HEK293 (cell line): Measurements from ENCODE around the gene PC.

Source experiments
- CTCF ChIA-PET: fragments of 350-600 bp; formaldehyde crosslinking; extraction: SDS; loops from one replicate; lab custom pipeline; 2021; ENCODE audit warnings: antibody characterized with exemption; lab: Yijun Ruan, JAX
- POLR2A ChIA-PET: fragments of 300-600 bp; formaldehyde crosslinking; extraction: SDS; loops from one replicate; lab custom pipeline; 2020; ENCODE audit warnings: antibody characterized with exemption, inconsistent platforms; lab: Yijun Ruan, JAX
- H3K27ac ChIP-seq: fragments of 200-500 bp; sonication (Bioruptor generic); 2 replicates; pipeline ENCODE4 v1.5.1; 2014; ENCODE audit warnings: low read depth, low read length, control low read depth, inconsistent platforms; ENCODE audit errors: extremely low read depth
- H3K36me3 ChIP-seq, 2 experiments: fragments of 200-500 bp in 1 of 2; sonication (Bioruptor generic) in 1 of 2; 1 replicate in 1 of 2; 2 replicates in 1 of 2; pipeline ENCODE4 v1.5.1; 2014 to 2017; ENCODE audit warnings: inconsistent platforms in 2 of 2, low read length in 2 of 2; ENCODE audit not compliant: control insufficient read depth in 2 of 2, insufficient read depth in 1 of 2
- H3K4me1 ChIP-seq: fragments of 200-500 bp; sonication (Bioruptor generic); 2 replicates; pipeline ENCODE4 v1.5.1; 2014; ENCODE audit warnings: mild to moderate bottlenecking, low read length, inconsistent platforms; ENCODE audit not compliant: control insufficient read depth, insufficient read depth
- H3K4me3 ChIP-seq: 2 replicates; pipeline ENCODE4 v1.5.1; 2011; ENCODE audit warnings: low read depth, mild to moderate bottlenecking, control low read depth, low read length, moderate library complexity
- H3K9me3 ChIP-seq: fragments of 200-500 bp; sonication (Bioruptor generic); 2 replicates; pipeline ENCODE4 v1.5.1; 2014; ENCODE audit warnings: low read depth, low read length, inconsistent platforms; ENCODE audit not compliant: control insufficient read depth, insufficient read depth
- BCL11A ChIP-seq: fragments of 450-650 bp; formaldehyde crosslinking; IDR thresholded peaks from 2 replicates; pipeline ENCODE4 v1.5.1; 2016; ENCODE audit warnings: low read depth, missing biosample characterization, missing genetic modification characterization
- OVOL3 ChIP-seq: fragments of 450-650 bp; formaldehyde crosslinking; IDR thresholded peaks from 2 replicates; pipeline ENCODE4 v1.5.1; 2016; ENCODE audit warnings: missing biosample characterization, missing genetic modification characterization
- PRDM1 ChIP-seq: fragments of 450-650 bp; formaldehyde crosslinking; IDR thresholded peaks from 2 replicates; pipeline ENCODE4; 2016; ENCODE audit warnings: missing biosample characterization, missing genetic modification characterization
- TCF7L2 ChIP-seq: IDR thresholded peaks from 2 replicates; pipeline ENCODE4 v1.6.1; 2011; ENCODE audit warnings: low read depth, mild to moderate bottlenecking, inconsistent platforms, low read length, moderate library complexity, borderline replicate concordance
- YY2 ChIP-seq: fragments of 450-650 bp; formaldehyde crosslinking; IDR thresholded peaks from 2 replicates; pipeline ENCODE4 v1.5.1; 2016; ENCODE audit warnings: missing biosample characterization, missing genetic modification characterization
- ZBTB17 ChIP-seq: fragments of 450-650 bp; formaldehyde crosslinking; IDR thresholded peaks from 2 replicates; pipeline ENCODE4 v1.5.1; 2016; ENCODE audit warnings: missing biosample characterization, missing genetic modification characterization
- ZFHX2 ChIP-seq: fragments of 450-650 bp; formaldehyde crosslinking; conservative IDR thresholded peaks from 2 replicates; pipeline ENCODE4 v1.5.1; 2016; ENCODE audit warnings: missing biosample characterization, missing genetic modification characterization
- ZNF121 ChIP-seq: fragments of 450-650 bp; formaldehyde crosslinking; IDR thresholded peaks from 2 replicates; pipeline ENCODE4 v1.5.1; 2016; ENCODE audit warnings: missing biosample characterization, missing genetic modification characterization
- ZNF146 ChIP-seq: fragments of 450-650 bp; formaldehyde crosslinking; IDR thresholded peaks from 2 replicates; pipeline ENCODE4 v1.5.1; 2016; ENCODE audit warnings: missing biosample characterization, missing genetic modification characterization
- ZNF16 ChIP-seq: fragments of 450-650 bp; formaldehyde crosslinking; IDR thresholded peaks from 2 replicates; pipeline ENCODE4 v1.5.1; 2016; ENCODE audit warnings: low read depth, missing biosample characterization, missing genetic modification characterization
- ZNF211 ChIP-seq: fragments of 450-650 bp; formaldehyde crosslinking; IDR thresholded peaks from 2 replicates; pipeline ENCODE4 v1.5.1; 2016; ENCODE audit warnings: low read depth, missing biosample characterization, missing genetic modification characterization
- ZNF302 ChIP-seq: fragments of 450-650 bp; formaldehyde crosslinking; IDR thresholded peaks from 2 replicates; pipeline ENCODE4 v1.5.1; 2016; ENCODE audit warnings: missing biosample characterization, missing genetic modification characterization, low read depth
- ZNF341 ChIP-seq: fragments of 450-650 bp; formaldehyde crosslinking; IDR thresholded peaks from 2 replicates; pipeline ENCODE4; 2016; ENCODE audit warnings: low read depth, missing biosample characterization, missing genetic modification characterization
- ZNF433 ChIP-seq: fragments of 450-650 bp; formaldehyde crosslinking; IDR thresholded peaks from 2 replicates; pipeline ENCODE4 v1.5.1; 2016; ENCODE audit warnings: missing biosample characterization, missing genetic modification characterization, low read depth
- ZNF449 ChIP-seq: fragments of 450-650 bp; formaldehyde crosslinking; IDR thresholded peaks from 2 replicates; pipeline ENCODE4 v1.5.1; 2017; ENCODE audit warnings: missing biosample characterization, mild to moderate bottlenecking, missing genetic modification characterization, moderate library complexity
- ZNF510 ChIP-seq: fragments of 450-650 bp; formaldehyde crosslinking; IDR thresholded peaks from 2 replicates; pipeline ENCODE4 v1.5.1; 2018; ENCODE audit warnings: mild to moderate bottlenecking, missing genetic modification characterization, missing biosample characterization; ENCODE audit not compliant: insufficient replicate concordance
- ZNF549 ChIP-seq: fragments of 450-650 bp; IDR thresholded peaks from 2 replicates; pipeline ENCODE4 v1.5.1; 2018; ENCODE audit warnings: missing biosample characterization, missing genetic modification characterization, mild to moderate bottlenecking, inconsistent platforms, moderate library complexity
- ZNF629 ChIP-seq: fragments of 450-650 bp; formaldehyde crosslinking; IDR thresholded peaks from 2 replicates; pipeline ENCODE4 v1.5.1; 2017; ENCODE audit warnings: missing biosample characterization, missing genetic modification characterization
- ZNF677 ChIP-seq: fragments of 450-650 bp; IDR thresholded peaks from 2 replicates; pipeline ENCODE4 v1.5.0; 2018; ENCODE audit warnings: missing biosample characterization, mild to moderate bottlenecking, missing genetic modification characterization, moderate library complexity
- ZNF777 ChIP-seq: fragments of 450-650 bp; formaldehyde crosslinking; IDR thresholded peaks from 2 replicates; pipeline ENCODE4 v1.5.1; 2017; ENCODE audit warnings: missing biosample characterization, missing genetic modification characterization, borderline replicate concordance

PC gene

GRCh38 chr11:66842501-66842895, 115.7 kb downstream of the PC start:
- Histone ChIP-seq H3K27ac (peak overlapping the region; percentile 86), H3K9me3 (no peaks in the 10 kb centered on the region), H3K4me3 (peak overlapping the region; percentile 71), H3K4me1 (no peaks in the 10 kb centered on the region), H3K36me3 (peaks cover 0 to 43% of the 10 kb centered on the region in 2 experiments; a peak in 1 of 3 replicates)
- ChIA-PET POLR2A (interaction anchor here (0.6 to 5.2 kb wide), 11 partner anchors 9 to 228 kb away, joined by 3 to 40 read pairs (median 4); partner anchors contain the start of genes PC and RBM4), CTCF (interaction anchor here (0.5 to 2.4 kb wide), 12 partner anchors 8 to 479 kb away, joined by 3 to 12 read pairs (median 4); no protein-coding TSS in a partner anchor)
- TF ChIP-seq OVOL3 (tag by site-specific recombination): no peak
- TF ChIP-seq ZNF449 (tag by site-specific recombination): no peak
- TF ChIP-seq YY2: no peak
- TF ChIP-seq TCF7L2: no peak
- TF ChIP-seq ZNF302 (tag by site-specific recombination): no peak
- TF ChIP-seq ZNF777 (tag by site-specific recombination): no peak
- TF ChIP-seq ZNF510 (tag by site-specific recombination): no peak
- no peak for TF ChIP-seq ZNF629 (tag by site-specific recombination)

GRCh38 chr11:66841861-66842260, 116.3 kb downstream of the PC start:
- TF ChIP-seq ZNF121 (tag by site-specific recombination): 0 out of 2 replicates have a peak, but pooled peaks have one; percentile 22
- peak; percentile 34 for TF ChIP-seq ZNF341 (tag by site-specific recombination)
- no peak for TF ChIP-seq ZNF677
- no peak for TF ChIP-seq BCL11A (tag by site-specific recombination)
- TF ChIP-seq, all 188 proteins: peak for 2
- CTCF ChIA-PET: interaction anchor here (0.6 to 2.3 kb wide), 10 partner anchors 7 to 478 kb away, joined by 3 to 12 read pairs (median 4); no protein-coding TSS in a partner anchor
- Histone ChIP-seq H3K27ac (no peak overlapping the region), H3K9me3 (no peaks in the 10 kb centered on the region), H3K4me1 (no peaks in the 10 kb centered on the region), H3K36me3 (peaks cover 0 to 38% of the 10 kb centered on the region in 2 experiments; a peak in 1 of 3 replicates), H3K4me3 (peak overlapping the region; percentile 71; the same call in 1 of the 2 replicates)
- POLR2A ChIA-PET: interaction anchor here (0.5 to 5.2 kb wide), 3 partner anchors 13 to 356 kb away, joined by 3 to 40 read pairs (median 3); partner anchors contain the start of gene RBM4

- no peaks in the 10 kb centered on the region for H3K4me1 ChIP-seq
- H3K27ac ChIP-seq: no peak overlapping the region
- H3K36me3 ChIP-seq: peaks cover 0 to 25% of the 10 kb centered on the region in 2 experiments; a peak in 1 of 3 replicates
Measured at GRCh38 chr11:66840317-66841091, 117.7 kb downstream of the PC start.

GRCh38 chr11:66835768-66836405, 122.3 kb downstream of the PC start:
- ChIA-PET POLR2A (no interaction called here), CTCF (interaction anchor here (1.5 kb wide), 1 partner anchor 141 kb away, joined by 7 read pairs; no protein-coding TSS in a partner anchor)
- TF ChIP-seq ZNF433 (tag by site-specific recombination): no peak
- 0 out of 2 replicates have a peak, but pooled peaks have one; percentile 33 for TF ChIP-seq ZNF146 (tag by site-specific recombination)
- no peak for TF ChIP-seq ZNF211 (tag by site-specific recombination)
- TF ChIP-seq ZNF16 (tag by site-specific recombination): no peak
- no peak for TF ChIP-seq ZFHX2
- Histone ChIP-seq H3K27ac (no peak overlapping the region), H3K9me3 (no peaks in the 10 kb centered on the region), H3K4me1 (no peaks in the 10 kb centered on the region), H3K4me3 (no peak overlapping the region), H3K36me3 (peaks cover 0 to 10% of the 10 kb centered on the region in 2 experiments; a peak in 1 of 3 replicates)

More at GRCh38 chr11:66840317-66841091, 117.7 kb downstream of the PC start:
- no peak overlapping the region for H3K4me3 ChIP-seq
- TF ChIP-seq ZNF549 (tag by site-specific recombination): no peak
- TF ChIP-seq ZBTB17: peak; percentile 57
- TF ChIP-seq PRDM1 (tag by site-specific recombination): peak; percentile 36; the same call in 1 of the 2 replicates
- TF ChIP-seq, all 188 proteins: peak for 2
- no peaks in the 10 kb centered on the region for H3K9me3 ChIP-seq
- POLR2A ChIA-PET: interaction anchor here (0.7 to 1.2 kb wide), 5 partner anchors 14 to 195 kb away, joined by 3 to 9 read pairs (median 4); no protein-coding TSS in a partner anchor
- CTCF ChIA-PET: interaction anchor here (0.6 to 2.3 kb wide), 4 partner anchors 8 to 145 kb away, joined by 3 to 12 read pairs (median 6); no protein-coding TSS in a partner anchor
